ENCODE results near the gene RASGEF1B. TPM values are rescaled to one million over a fixed set of nuclear protein-coding genes. Genes with fewer than 3 reads are reported as not detected.

RASGEF1B gene
- total RNA-seq: 28.6 and 53.4 TPM in 2 replicates
- 26.6 and 29.1 TPM in 2 replicates for polyA plus RNA-seq

GRCh38 chr4:81471588-81472280 is at the start of gene RASGEF1B:
Gene RASGEF1B, minus strand, starts transcription at chr4:81471907. Its CDS starts 12,399 bp downstream, at chr4:81459508.
- no peak for TF ChIP-seq CTCF (IDR thresholded peaks at IDR 0.05; ENCODE audit: poor library complexity)
- TF ChIP-seq EZH2 (IDR thresholded peaks at IDR 0.05; ENCODE audit: borderline replicate concordance): no peak
- no peak for TF ChIP-seq EZH2phosphoT487 (IDR thresholded peaks at IDR 0.05; ENCODE audit: low read depth, severe bottlenecking, unreplicated experiment)
- Histone ChIP-seq H3K9me3 (ENCODE audit: low read depth) (no peaks in the 10 kb centered on the region), H3K4me2 (peak within 1 kb of the TSS; percentile 71), H4K20me1 (ENCODE audit: insufficient read depth, poor library complexity, severe bottlenecking) (no peaks in the 10 kb centered on the region), H3K4me3 (peak within 1 kb of the TSS; percentile 82), H3K36me3 (replicated peaks; ENCODE audit: insufficient read depth, low read depth) (no peaks in the 10 kb centered on the region), H2AFZ (peak within 1 kb of the TSS; percentile 60), H3K27ac (peak within 1 kb of the TSS; percentile 94), H3K9me2 (replicated peaks; ENCODE audit: insufficient read depth) (no peaks in the 10 kb centered on the region), H3K27me3 (no peaks in the 10 kb centered on the region), H3K4me1 (ENCODE audit: insufficient read depth) (no peaks in the 10 kb centered on the region), H3K79me2 (peaks cover 26% of the 10 kb centered on the region)
- WGBS (ENCODE audit: low lambda C conversion rate, missing lambda C conversion rate): under 1% methylated on average over 46 of the region's 71 CpGs
- peak; percentile 95 for DNase-seq (ENCODE audit: low spot score)

- Histone ChIP-seq H3K36me3 (replicated peaks; ENCODE audit: insufficient read depth, low read depth) (no peaks in the 10 kb centered on the region), H2AFZ (no peak overlapping the region), H3K4me3 (no peak overlapping the region), H3K4me2 (peak overlapping the region; percentile 20), H3K79me2 (no peaks in the 10 kb centered on the region), H3K9me2 (replicated peaks; ENCODE audit: insufficient read depth) (no peaks in the 10 kb centered on the region), H3K4me1 (ENCODE audit: insufficient read depth) (no peaks in the 10 kb centered on the region), H3K9me3 (ENCODE audit: low read depth) (no peaks in the 10 kb centered on the region), H3K27ac (peak overlapping the region; percentile 18), H3K27me3 (no peaks in the 10 kb centered on the region), H4K20me1 (ENCODE audit: insufficient read depth, poor library complexity, severe bottlenecking) (no peaks in the 10 kb centered on the region)
- no peak for DNase-seq (ENCODE audit: low spot score)
- 84% methylated on average over 6 of the region's 6 CpGs for WGBS (ENCODE audit: low lambda C conversion rate, missing lambda C conversion rate)
- TF ChIP-seq EZH2 (IDR thresholded peaks at IDR 0.05; ENCODE audit: borderline replicate concordance) (no peak), CTCF (IDR thresholded peaks at IDR 0.05; ENCODE audit: poor library complexity) (no peak), EZH2phosphoT487 (IDR thresholded peaks at IDR 0.05; ENCODE audit: low read depth, severe bottlenecking, unreplicated experiment) (no peak)
Observed at GRCh38 chr4:81519856-81520255, 48.1 kb upstream of the RASGEF1B start.

GRCh38 chr4:81519427-81519773 is 47.7 kb upstream of the RASGEF1B start:
- Histone ChIP-seq H3K27me3 (no peaks in the 10 kb centered on the region), H3K36me3 (replicated peaks; ENCODE audit: insufficient read depth, low read depth) (no peaks in the 10 kb centered on the region), H3K9me3 (ENCODE audit: low read depth) (no peaks in the 10 kb centered on the region), H3K4me1 (ENCODE audit: insufficient read depth) (no peaks in the 10 kb centered on the region), H3K9me2 (replicated peaks; ENCODE audit: insufficient read depth) (no peaks in the 10 kb centered on the region), H3K27ac (peak overlapping the region; percentile 18), H3K4me3 (no peak overlapping the region), H3K79me2 (no peaks in the 10 kb centered on the region), H2AFZ (no peak overlapping the region), H3K4me2 (peak overlapping the region; percentile 20), H4K20me1 (ENCODE audit: insufficient read depth, poor library complexity, severe bottlenecking) (no peaks in the 10 kb centered on the region)
- DNase-seq (ENCODE audit: low spot score): no peak
- 79% methylated on average over 3 of the region's 3 CpGs for WGBS (ENCODE audit: low lambda C conversion rate, missing lambda C conversion rate)
- no peak for TF ChIP-seq EZH2phosphoT487 (IDR thresholded peaks at IDR 0.05; ENCODE audit: low read depth, severe bottlenecking, unreplicated experiment)
- no peak for TF ChIP-seq CTCF (IDR thresholded peaks at IDR 0.05; ENCODE audit: poor library complexity)
- no peak for TF ChIP-seq EZH2 (IDR thresholded peaks at IDR 0.05; ENCODE audit: borderline replicate concordance)
